OCI-LY7 (cell line): ENCODE measurements around the gene PANK4. TPM values are rescaled to one million over a fixed set of nuclear protein-coding genes. Genes with fewer than 3 reads are reported as not detected.
"Not testable (repeated sequence)": the region's sequence is repeated elsewhere in the genome, so short reads cannot be mapped to it uniquely, and the experiment has no call there.

ENCODE experiments used
- BruUV-seq: library from RNA; stranded (reverse); fragments of 400-500 nt; replicated peaks from 2 replicates; lab custom pipeline; 2021; lab: Mats Ljungman, UMichigan
- CTCF ChIA-PET: fragments of 300-600 bp; sonication (Branson Sonifier 250); formaldehyde crosslinking; loops from one replicate; lab custom pipeline; 2022; ENCODE audit warnings: antibody characterized with exemption; ENCODE audit not compliant: unreplicated experiment; lab: Charles Lee
- POLR2A ChIA-PET: fragments of 300-600 bp; sonication (Branson Sonifier 250); formaldehyde crosslinking; loops from one replicate; lab custom pipeline; 2022; ENCODE audit warnings: antibody characterized with exemption; lab: Charles Lee
- DNase-seq: peaks from one replicate; pipeline ENCODE4 v3.0.0-alpha.2; 2015; ENCODE audit warnings: low spot score
- H2AFZ ChIP-seq: fragments of 200-600 bp; sonication (generic), shearing (Covaris generic); 2 replicates; pipeline ENCODE4 v1.6.1; 2014; ENCODE audit warnings: mild to moderate bottlenecking, antibody characterized with exemption, low read length, moderate library complexity
- H3K27ac ChIP-seq: fragments of 200-600 bp; sonication (generic); 2 replicates; pipeline ENCODE4 v1.5.1; 2014; ENCODE audit warnings: mixed run types, low read depth, mild to moderate bottlenecking, moderate library complexity, low read length, inconsistent platforms; ENCODE audit not compliant: poor library complexity, severe bottlenecking
- H3K36me3 ChIP-seq: fragments of 200-600 bp; sonication (generic); 2 replicates; pipeline ENCODE4 v1.6.1; 2014; ENCODE audit warnings: mild to moderate bottlenecking, antibody characterized with exemption, low read length, moderate library complexity, mixed read lengths; ENCODE audit not compliant: insufficient read depth
- H3K4me1 ChIP-seq: fragments of 200-600 bp; sonication (generic); 2 replicates; pipeline ENCODE4 v1.5.1; 2014; ENCODE audit warnings: mild to moderate bottlenecking, low read length; ENCODE audit not compliant: insufficient read depth, poor library complexity, severe bottlenecking
- H3K4me2 ChIP-seq: fragments of 200-600 bp; sonication (generic); 2 replicates; pipeline ENCODE4 v1.6.1; 2014; ENCODE audit warnings: mild to moderate bottlenecking, low read length
- H3K4me3 ChIP-seq: fragments of 200-600 bp; sonication (generic); 2 replicates; pipeline ENCODE4 v1.5.1; 2014; ENCODE audit warnings: mild to moderate bottlenecking, low read depth, low read length; ENCODE audit not compliant: poor library complexity, severe bottlenecking
- H3K79me2 ChIP-seq: fragments of 200-600 bp; sonication (generic); 2 replicates; pipeline ENCODE4 v1.6.1; 2016; ENCODE audit warnings: low read depth, mild to moderate bottlenecking, low read length, moderate library complexity, mixed read lengths; ENCODE audit not compliant: insufficient read depth
- H3K9me2 ChIP-seq: fragments of 200-600 bp; sonication (generic); 2 replicates; pipeline ENCODE4 v1.6.1; 2016; ENCODE audit warnings: mild to moderate bottlenecking, low read length, mixed read lengths; ENCODE audit not compliant: insufficient read depth
- H3K9me3 ChIP-seq: fragments of 200-600 bp; sonication (generic); 2 replicates; pipeline ENCODE4 v1.6.1; 2014; ENCODE audit warnings: mild to moderate bottlenecking, mixed run types, low read length, mixed read lengths
- H4K20me1 ChIP-seq: fragments of 200-600 bp; sonication (generic); 2 replicates; pipeline ENCODE4 v1.6.1; 2014; ENCODE audit warnings: mild to moderate bottlenecking, antibody characterized with exemption, low read length, moderate library complexity, mixed read lengths; ENCODE audit not compliant: insufficient read depth
- CTCF ChIP-seq: fragments of 200-600 bp; sonication (generic); conservative IDR thresholded peaks from 2 replicates; pipeline ENCODE4 v1.5.1; 2014; ENCODE audit warnings: mild to moderate bottlenecking, antibody characterized with exemption, low read length, moderate library complexity, mixed read lengths
- EZH2phosphoT487 ChIP-seq: fragments of 200-600 bp; sonication (generic); IDR thresholded peaks from 2 replicates; pipeline ENCODE4 v1.6.1; 2018; ENCODE audit warnings: low read depth, borderline replicate concordance, mild to moderate bottlenecking, mixed run types, antibody characterized with exemption, low read length, moderate library complexity, mixed read lengths
- intact Hi-C: fragments of 100-400 bp; cut with micrococcal nuclease; formaldehyde crosslinking; loops from one replicate; pipeline ENCODE4 v1.10.0; 2022; ENCODE audit not compliant: unreplicated experiment
- total RNA-seq, 2 experiments: library from RNA; depleted of rRNA in 1 of 2; stranded (reverse); fragments of >200 nt in 1 of 2; shearing (Covaris generic) in 1 of 2; gene quantifications; 2 replicates each; pipeline ENCODE4 v1.2.3, GENCODE V29; 2014 to 2022

Gene PANK4
- total RNA-seq, 2 experiments from 2014 or later: 49.1 to 55.9 TPM

DNA sequence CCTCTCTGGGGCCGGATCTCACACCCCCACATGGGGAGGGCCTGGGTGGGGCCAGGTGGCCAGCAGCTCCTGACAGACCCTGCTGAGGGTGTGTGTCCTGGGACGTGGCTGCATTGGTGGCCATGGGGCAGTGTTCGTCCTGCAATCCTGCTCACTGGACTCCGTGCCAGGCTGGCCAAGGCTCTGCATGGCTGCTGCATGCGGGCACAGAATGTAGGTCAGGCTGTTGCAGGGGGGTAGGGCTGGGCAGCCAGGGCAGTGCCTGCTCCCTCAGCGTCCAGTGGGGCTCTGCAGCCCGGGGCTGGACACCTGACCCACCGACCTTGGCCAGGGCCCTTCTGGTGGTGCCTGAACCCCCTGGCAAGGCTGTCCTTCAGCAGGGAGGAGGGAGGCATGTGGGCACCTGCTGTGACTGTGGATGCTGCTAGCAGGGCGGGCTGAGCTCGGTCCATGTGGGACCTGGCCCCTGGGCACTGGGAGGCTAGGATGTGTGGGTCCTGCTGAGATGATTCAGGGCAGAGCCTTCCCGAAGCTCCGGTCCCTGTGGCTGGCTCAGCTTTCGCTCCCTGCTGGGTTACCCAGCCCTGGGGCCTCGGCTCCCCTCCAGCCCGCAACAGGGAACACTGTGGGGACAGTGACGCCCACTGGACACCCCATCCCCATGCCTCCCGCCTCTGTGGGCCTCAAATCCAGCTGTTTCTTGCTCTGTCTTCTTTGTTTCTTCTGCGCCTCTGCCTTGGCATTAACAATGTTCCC, 65.2 kb downstream of the PANK4 start:
- no peaks in the 10 kb centered on the region for H3K9me2 ChIP-seq
- TF ChIP-seq CTCF: no peak
- TF ChIP-seq EZH2phosphoT487: no peak
- no TSS peak for BruUV-seq
- no peaks in the 10 kb centered on the region for H3K4me1 ChIP-seq
- no peak overlapping the region for H3K4me3 ChIP-seq
- no peaks in the 10 kb centered on the region for H3K79me2 ChIP-seq
- H2AFZ ChIP-seq: no peak overlapping the region
- intact Hi-C loops: no loop called here
- no peak for DNase-seq
- ChIA-PET POLR2A (no interaction called here), CTCF (no interaction called here)
- no peaks in the 10 kb centered on the region for H3K9me3 ChIP-seq
- H3K4me2 ChIP-seq: no peak overlapping the region
- no peak overlapping the region for H3K27ac ChIP-seq
- H3K36me3 ChIP-seq: no peaks in the 10 kb centered on the region
- no peaks in the 10 kb centered on the region for H4K20me1 ChIP-seq

DNA sequence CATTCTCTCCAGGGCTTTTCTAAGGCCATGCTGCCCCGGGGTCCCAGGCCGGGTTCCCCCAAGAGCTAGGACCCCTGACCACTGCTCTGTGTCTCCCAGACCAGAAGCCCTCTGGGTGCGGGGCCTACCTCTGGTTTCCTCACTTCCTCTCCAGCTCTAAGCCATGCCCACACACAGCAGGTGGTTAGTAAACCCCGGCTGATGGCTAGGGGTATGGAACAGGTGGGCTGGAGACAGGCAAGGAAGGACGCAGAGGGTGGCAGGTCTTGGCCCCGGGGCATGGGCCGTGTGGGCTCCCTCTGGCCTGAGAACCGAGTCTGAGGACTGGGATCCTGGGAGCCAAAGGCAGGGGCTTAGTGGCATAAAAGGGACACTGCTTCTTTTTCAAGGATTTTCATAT, 66.2 kb downstream of the PANK4 start:
- Histone ChIP-seq H4K20me1 (no peaks in the 10 kb centered on the region), H3K4me2 (no peak overlapping the region), H3K4me3 (no peak overlapping the region), H2AFZ (no peak overlapping the region), H3K79me2 (no peaks in the 10 kb centered on the region), H3K27ac (no peak overlapping the region), H3K4me1 (no peaks in the 10 kb centered on the region), H3K36me3 (no peaks in the 10 kb centered on the region), H3K9me2 (no peaks in the 10 kb centered on the region), H3K9me3 (no peaks in the 10 kb centered on the region)
- no TSS peak for BruUV-seq
- ChIA-PET POLR2A (no interaction called here), CTCF (no interaction called here)
- DNase-seq: no peak
- TF ChIP-seq CTCF: no peak
- TF ChIP-seq EZH2phosphoT487: no peak
- intact Hi-C loops: no loop called here

GRCh38 chr1:2459757-2460156, 66.6 kb downstream of the PANK4 start:
- H4K20me1 ChIP-seq: no peaks in the 10 kb centered on the region
- BruUV-seq: no TSS peak
- DNase-seq: no peak
- no peak overlapping the region for H2AFZ ChIP-seq
- H3K4me1 ChIP-seq: no peaks in the 10 kb centered on the region
- no peaks in the 10 kb centered on the region for H3K9me2 ChIP-seq
- POLR2A ChIA-PET: no interaction called here
- no peak overlapping the region for H3K27ac ChIP-seq
- TF ChIP-seq EZH2phosphoT487 (no peak), CTCF (no peak)
- CTCF ChIA-PET: no interaction called here
- H3K9me3 ChIP-seq: no peaks in the 10 kb centered on the region
- no peak overlapping the region for H3K4me3 ChIP-seq
- H3K79me2 ChIP-seq: no peaks in the 10 kb centered on the region
- intact Hi-C loops: no loop called here
- no peak overlapping the region for H3K4me2 ChIP-seq
- no peaks in the 10 kb centered on the region for H3K36me3 ChIP-seq

DNA sequence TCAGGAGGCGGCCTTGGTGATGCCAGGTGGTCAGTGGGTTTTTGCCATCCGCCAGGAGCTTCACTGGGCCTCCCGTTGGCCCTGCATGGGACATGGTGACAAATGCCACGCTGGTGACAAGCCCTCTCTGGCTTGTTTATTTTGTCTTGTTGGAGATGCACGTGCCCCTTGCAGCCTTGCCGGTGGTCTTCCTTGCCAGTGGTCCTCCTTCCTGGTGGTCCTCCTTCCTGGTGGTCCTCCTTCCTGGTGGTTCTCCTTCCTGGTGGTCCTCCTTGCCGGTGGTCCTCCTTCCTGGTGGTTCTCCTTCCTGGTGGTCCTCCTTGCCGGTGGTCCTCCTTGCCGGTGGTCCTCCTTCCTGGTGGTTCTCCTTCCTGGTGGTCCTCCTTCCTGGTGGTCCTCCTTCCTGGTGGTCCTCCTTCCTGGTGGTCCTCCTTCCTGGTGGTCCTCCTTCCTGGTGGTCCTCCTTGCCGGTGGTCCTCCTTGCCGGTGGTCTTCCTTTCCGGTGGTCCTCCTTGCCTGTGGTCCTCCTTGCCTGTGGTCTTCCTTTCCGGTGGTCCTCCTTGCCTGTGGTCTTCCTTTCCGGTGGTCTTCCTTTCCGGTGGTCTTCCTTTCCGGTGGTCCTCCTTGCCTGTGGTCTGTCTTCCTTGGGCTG, 67.2 kb downstream of the PANK4 start:
- H3K36me3 ChIP-seq, H3K4me3 ChIP-seq, H3K9me2 ChIP-seq, H3K4me2 ChIP-seq, BruUV-seq, CTCF ChIA-PET, intact Hi-C loops, H2AFZ ChIP-seq, H3K9me3 ChIP-seq, H3K79me2 ChIP-seq, H3K27ac ChIP-seq, DNase-seq, H4K20me1 ChIP-seq, POLR2A ChIA-PET, H3K4me1 ChIP-seq: not testable (repeated sequence)
